WI38 (cell line): Measurements from ENCODE around the gene SPTB.

Experiments used
- H3K4me3 ChIP-seq: 2 replicates; pipeline ENCODE4 v1.5.1; 2011; ENCODE audit warnings: low read depth, mild to moderate bottlenecking, control low read depth, low read length
- TF ChIP-seq, protein P1 (sequence below): IDR thresholded peaks from 2 replicates; pipeline ENCODE4 v1.5.1; 2012; ENCODE audit warnings: low read depth, mild to moderate bottlenecking, control low read depth, low read length

Gene SPTB

GRCh38 chr14:64779472-64779871, 100.2 kb downstream of the SPTB start:
- TF ChIP-seq, protein P1, sequence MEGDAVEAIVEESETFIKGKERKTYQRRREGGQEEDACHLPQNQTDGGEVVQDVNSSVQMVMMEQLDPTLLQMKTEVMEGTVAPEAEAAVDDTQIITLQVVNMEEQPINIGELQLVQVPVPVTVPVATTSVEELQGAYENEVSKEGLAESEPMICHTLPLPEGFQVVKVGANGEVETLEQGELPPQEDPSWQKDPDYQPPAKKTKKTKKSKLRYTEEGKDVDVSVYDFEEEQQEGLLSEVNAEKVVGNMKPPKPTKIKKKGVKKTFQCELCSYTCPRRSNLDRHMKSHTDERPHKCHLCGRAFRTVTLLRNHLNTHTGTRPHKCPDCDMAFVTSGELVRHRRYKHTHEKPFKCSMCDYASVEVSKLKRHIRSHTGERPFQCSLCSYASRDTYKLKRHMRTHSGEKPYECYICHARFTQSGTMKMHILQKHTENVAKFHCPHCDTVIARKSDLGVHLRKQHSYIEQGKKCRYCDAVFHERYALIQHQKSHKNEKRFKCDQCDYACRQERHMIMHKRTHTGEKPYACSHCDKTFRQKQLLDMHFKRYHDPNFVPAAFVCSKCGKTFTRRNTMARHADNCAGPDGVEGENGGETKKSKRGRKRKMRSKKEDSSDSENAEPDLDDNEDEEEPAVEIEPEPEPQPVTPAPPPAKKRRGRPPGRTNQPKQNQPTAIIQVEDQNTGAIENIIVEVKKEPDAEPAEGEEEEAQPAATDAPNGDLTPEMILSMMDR = no peak
- H3K4me3 ChIP-seq = no peak overlapping the region

- TF ChIP-seq, protein P1 = no peak
- no peak overlapping the region for H3K4me3 ChIP-seq
These were observed 101.5 kb downstream of the SPTB start for GRCh38 chr14:64778104-64778754.

GRCh38 chr14:64777461-64777860, 102.2 kb downstream of the SPTB start:
- no peak overlapping the region for H3K4me3 ChIP-seq
- TF ChIP-seq, protein P1 = no peak

DNA sequence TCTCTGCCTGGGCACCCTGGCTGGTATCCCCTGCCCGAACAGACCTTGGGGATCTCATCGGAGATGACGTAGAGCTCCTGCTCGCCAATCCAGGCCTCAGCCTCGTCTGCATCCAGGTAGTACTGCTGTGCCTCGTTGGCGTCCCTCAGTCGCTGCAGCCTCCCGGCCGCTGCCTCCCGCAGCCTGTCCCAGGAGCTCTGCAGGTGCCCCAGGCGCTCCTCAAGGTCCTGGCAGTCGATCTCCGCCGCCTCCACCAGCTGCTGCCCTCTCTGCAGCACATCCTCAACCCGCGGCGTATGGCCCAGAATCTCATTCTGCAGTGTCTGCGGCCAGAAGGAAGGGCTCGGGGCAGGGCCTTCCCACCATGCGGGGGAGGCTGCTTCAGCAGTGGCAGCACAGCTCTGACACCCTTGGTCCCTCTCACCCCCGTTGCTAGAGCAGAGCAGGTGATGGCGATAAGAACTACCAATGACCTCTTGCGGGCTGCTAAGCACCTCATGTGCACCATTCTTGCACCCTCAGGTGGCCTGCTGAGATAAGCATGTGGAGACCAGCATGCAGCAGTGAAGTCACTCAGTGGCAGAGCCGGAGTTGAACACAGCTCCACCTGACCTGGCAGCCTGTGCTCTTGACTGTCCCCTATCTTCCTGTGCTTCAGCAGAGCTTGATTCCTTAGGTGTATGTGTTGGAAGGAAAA, 104.5 kb downstream of the SPTB start:
- no peak overlapping the region for H3K4me3 ChIP-seq
- TF ChIP-seq, protein P1 = no peak

- TF ChIP-seq, protein P1 = no peak
- H3K4me3 ChIP-seq = no peak overlapping the region
These were observed 105.4 kb downstream of the SPTB start for GRCh38 chr14:64774272-64774671.

- no peak overlapping the region for H3K4me3 ChIP-seq
- TF ChIP-seq, protein P1 = no peak
These were observed 106.1 kb downstream of the SPTB start for GRCh38 chr14:64773577-64773976.

- no peak overlapping the region for H3K4me3 ChIP-seq
- TF ChIP-seq, protein P1 = no peak
These were observed 106.7 kb downstream of the SPTB start for GRCh38 chr14:64773046-64773445.
